GM18505 (cell line): ENCODE results near the gene HM13.
"Not testable (repeated sequence)": the region's sequence is repeated elsewhere in the genome, so short reads cannot be mapped to it uniquely, and the experiment has no call there.

Experiments
- ATAC-seq: cut with Tn5 transposase; IDR thresholded peaks from one replicate; pipeline ENCODE4 v1.9.1; 2021; ENCODE audit not compliant: unreplicated experiment
- POLR2A ChIP-seq: IDR thresholded peaks from 4 replicates; pipeline ENCODE4 v1.6.1; 2011; ENCODE audit warnings: borderline replicate concordance; ENCODE audit not compliant: insufficient read depth, insufficient read length; ENCODE audit errors: extremely low read depth

Gene HM13

DNA sequence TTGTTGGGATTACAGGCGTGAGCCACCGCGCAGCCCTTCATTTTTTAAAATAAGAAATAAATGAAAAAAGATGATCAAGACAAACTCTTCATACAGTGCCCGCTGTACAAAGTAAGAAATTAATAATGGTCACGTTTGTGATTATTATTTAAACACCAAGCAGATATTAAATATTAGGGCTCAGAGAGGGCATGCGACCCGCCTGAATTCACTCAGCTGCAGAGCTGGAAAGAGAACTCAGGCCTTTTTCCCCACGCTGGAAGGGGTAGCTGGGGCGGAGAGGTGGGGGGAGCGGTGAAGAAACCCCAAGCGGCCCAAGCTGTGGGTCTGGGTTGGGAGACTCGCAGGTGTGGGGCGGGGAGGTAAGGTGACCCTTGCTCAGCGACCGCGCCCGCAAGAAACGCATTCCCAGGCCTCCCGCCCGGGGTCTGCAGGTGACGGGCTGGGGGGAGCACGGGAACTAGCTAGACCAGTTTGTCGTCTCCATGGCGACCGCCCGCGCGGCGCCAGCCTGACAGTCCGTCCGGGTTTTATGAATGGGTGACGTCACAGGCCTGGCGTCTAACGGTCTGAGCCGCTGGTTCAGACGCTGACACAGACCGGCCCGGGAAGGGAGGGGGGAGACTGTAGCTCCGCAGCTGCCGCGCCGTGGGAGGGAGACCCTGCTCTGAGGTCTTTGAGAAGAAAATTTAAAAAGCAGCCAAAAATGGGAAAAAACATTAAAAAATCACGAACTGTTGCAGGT, 89.8 kb downstream of the HM13 start:
- peak; percentile 38 for ATAC-seq
- TF ChIP-seq POLR2A = no peak

DNA sequence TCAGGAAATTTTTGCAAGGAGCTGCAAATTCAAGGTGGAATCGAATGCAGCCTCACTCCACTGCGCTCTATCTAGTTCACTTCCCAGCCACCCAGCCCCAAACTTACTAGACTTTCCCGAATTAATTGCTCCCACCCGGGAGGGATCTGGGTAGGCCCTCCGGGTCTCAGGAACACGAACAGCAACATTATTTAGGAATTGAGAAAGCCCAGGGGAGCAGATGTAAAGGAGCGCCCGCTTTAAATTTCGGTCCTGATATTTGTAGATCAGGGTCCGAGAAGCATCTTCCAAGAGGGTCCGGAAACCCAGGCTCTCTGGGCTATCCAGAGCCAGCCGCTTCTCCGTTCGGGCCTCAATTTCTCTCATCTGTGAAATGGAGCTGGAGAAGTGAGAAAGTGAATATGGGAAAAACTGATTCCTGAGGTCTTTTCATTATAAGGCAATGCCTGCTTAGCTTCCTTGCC, 90.4 kb downstream of the HM13 start:
- TF ChIP-seq POLR2A = no peak
- ATAC-seq = no peak

DNA sequence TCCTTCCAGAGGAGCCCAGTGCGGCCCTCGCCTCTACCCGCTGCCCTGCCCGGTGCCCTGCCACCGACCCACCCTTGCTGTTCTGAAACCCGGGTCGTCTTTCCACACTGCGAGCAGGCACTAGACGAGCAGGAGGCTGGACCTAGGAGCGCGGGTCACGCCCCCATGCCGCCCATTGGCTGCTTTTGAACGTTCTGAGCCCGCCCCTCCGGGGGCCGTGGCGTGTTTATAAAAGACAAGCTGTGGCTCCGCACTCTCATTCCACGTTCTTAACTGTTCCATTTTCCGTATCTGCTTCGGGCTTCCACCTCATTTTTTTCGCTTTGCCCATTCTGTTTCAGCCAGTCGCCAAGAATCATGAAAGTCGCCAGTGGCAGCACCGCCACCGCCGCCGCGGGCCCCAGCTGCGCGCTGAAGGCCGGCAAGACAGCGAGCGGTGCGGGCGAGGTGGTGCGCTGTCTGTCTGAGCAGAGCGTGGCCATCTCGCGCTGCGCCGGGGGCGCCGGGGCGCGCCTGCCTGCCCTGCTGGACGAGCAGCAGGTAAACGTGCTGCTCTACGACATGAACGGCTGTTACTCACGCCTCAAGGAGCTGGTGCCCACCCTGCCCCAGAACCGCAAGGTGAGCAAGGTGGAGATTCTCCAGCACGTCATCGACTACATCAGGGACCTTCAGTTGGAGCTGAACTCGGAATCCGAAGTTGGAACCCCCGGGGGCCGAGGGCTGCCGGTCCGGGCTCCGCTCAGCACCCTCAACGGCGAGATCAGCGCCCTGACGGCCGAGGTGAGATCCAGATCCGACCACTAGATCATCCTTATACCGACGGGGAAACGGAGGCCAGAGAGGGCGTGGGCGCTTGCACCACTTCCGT, 91.0 kb downstream of the HM13 start, which contains the start of gene ID1:
TSS of gene ID1 (plus strand) at position 259 of the 871 bp plus-strand sequence. CDS start at position 358, 99 bp downstream.
- TF ChIP-seq POLR2A = no peak
- ATAC-seq = peak; percentile 84

DNA sequence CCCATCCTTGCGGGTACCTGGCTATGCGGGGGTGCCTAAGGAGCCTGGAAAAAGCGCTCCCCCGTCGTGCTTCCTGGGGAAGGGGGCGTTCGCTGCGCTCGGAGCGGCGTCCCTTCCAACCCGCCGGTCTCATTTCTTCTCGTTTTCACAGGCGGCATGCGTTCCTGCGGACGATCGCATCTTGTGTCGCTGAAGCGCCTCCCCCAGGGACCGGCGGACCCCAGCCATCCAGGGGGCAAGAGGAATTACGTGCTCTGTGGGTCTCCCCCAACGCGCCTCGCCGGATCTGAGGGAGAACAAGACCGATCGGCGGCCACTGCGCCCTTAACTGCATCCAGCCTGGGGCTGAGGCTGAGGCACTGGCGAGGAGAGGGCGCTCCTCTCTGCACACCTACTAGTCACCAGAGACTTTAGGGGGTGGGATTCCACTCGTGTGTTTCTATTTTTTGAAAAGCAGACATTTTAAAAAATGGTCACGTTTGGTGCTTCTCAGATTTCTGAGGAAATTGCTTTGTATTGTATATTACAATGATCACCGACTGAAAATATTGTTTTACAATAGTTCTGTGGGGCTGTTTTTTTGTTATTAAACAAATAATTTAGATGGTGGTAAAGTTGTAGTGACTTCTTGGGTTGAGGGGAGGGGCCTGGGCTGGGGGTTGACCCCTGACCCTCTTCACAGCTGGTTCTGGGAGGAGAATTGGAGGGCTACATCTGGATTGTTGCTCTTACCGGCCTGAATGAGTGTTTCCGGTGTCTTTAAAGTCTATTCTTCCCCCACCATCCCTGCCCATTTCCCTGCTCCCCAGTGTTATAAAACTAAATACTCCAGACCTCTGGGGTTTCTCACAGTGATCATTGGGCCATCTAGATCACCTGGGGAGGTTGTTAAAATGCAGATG, 91.9 kb downstream of the HM13 start:
- TF ChIP-seq POLR2A = no peak
- no peak for ATAC-seq

DNA sequence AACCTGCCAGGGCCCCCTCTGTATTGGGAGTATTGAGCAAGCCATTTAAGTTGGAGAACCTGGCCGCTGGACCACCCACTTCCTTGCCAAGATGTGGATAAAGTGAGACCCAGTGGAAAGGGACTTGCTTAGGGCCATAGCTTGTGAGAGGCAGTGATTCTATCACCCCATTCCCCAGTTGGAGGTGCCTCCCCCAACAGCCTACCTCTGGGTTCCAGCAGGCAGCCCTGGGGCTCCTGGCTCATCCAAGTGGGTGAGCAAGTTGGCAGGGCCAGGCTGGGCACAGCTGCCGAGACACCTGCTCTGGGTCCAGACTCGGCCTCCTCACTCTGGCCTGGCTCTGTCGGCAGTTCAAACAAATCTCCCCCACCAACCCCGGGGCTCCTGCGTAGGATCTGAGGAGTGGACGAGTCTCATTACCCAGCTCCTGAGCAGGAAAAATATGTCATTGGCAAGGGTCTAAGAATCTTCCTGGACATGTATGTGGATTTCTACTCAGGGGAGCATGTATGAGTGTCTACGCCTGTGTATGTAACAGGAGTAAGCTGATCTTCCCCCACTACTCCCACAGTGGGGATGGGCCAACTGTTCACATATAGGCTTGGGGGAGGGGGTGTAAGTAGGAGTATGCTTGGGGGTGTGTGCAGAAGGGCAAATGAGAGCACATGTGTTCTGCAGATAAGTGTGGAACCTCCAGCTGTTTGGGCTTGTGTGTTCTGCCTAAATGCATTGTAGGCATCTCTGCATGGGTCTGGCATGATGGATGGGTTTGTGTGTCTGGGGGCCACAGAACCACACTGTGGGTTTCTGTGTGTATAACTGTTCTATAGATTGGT, 92.8 kb downstream of the HM13 start:
- no peak for TF ChIP-seq POLR2A

DNA sequence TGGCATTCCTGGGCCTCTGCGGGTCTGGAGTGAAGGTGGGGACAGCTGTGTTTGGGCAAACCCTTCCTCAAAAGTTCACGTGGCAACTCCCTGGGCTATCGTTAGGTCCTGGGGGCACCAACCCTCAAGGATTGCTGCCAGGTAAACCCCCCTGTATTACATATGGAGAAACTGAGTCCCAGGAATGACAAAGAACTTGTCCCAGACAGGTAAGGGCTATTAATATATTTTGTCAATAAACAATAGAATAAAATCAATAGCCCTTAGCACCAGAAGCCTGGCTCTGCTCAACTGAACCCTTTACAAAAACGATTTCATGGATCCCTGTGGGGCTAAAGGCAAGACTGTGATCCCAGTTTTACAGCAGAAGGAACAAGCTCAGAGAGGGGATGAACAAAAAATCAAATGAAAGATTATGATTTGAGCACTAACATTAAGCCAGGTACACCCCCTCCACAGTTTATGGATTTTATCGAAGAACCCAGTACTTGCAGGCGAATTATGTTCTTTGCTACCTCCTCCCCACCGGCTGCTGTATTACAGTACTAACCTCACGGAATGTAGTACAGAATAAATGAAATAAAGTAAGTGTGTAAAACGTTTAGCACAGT, 93.5 kb downstream of the HM13 start:
- no peak for ATAC-seq
- no peak for TF ChIP-seq POLR2A

More for the DNA sequence above, 92.8 kb downstream of the HM13 start:
- no peak for ATAC-seq

DNA sequence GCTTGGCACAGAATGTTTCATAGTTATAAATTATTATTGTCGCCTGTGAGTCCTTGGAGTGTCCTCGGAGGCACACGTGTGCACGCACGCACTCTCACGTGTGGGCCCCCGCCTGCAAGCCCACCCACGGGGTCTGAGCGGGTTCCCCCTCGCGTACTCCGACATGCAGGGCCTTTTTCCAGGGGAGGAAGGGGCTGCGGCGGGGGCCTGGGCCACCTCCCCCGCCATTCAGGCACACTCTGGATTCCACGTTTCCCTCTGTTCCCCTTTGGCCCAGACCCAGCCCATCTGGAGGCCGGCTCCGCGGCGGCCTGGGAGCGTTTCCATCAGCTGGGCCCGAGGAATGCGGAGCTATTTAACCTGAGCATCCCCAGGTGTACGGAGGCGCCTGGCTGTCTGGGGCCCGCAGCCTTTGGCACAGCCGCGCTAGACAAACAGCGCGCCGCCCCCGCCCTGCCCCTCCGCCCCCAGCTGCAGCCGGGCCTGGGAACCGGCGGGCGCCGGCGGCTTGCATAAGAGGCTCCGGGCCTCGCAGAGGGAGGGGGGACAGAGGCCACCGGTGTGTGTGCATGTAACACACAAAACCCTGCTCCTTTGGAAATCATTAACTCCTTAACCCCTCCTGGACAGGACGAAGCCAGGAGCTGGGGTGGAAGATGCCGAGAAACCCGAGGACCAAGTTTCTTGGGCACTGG, 94.2 kb downstream of the HM13 start:
- TF ChIP-seq POLR2A = no peak
- no peak for ATAC-seq

DNA sequence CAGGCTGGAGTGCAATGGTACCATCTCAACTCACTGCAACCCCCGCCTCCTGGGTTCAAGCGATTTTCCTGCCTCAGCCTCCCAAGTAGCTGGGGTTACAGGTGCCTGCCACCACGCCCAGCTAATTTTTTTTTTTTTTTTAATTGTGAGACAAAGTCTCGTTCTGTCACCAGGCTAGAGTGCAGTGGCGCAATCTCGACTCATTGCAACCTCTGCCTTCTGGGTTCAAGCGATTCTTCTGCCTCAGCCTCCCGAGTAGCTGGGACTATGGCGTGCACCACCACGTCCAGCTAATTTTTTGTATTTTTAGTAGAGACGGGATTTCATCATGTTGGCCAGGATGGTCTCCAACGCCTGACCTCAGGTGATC, 98.0 kb downstream of the HM13 start:
- ATAC-seq = not testable (repeated sequence)

DNA sequence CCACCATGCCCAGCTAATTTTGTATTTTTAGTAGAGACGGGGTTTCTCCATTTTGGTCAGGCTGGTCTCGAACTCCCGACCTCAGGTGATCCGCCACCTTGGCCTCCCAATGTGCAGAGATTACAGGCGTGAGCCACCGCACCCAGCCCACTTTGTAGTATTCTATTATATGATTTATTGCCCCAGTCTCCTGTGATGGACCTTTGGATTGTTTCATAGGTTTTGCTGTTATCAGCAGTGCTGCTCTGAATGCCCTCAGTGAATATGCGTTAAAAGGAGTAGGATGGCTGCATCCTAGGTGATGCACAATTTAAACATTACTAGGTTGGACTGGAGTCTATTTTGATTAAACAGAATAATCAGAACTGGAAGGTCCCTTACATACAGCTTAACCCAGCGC, 101.2 kb downstream of the HM13 start:
- TF ChIP-seq POLR2A = no peak
- ATAC-seq = no peak

DNA sequence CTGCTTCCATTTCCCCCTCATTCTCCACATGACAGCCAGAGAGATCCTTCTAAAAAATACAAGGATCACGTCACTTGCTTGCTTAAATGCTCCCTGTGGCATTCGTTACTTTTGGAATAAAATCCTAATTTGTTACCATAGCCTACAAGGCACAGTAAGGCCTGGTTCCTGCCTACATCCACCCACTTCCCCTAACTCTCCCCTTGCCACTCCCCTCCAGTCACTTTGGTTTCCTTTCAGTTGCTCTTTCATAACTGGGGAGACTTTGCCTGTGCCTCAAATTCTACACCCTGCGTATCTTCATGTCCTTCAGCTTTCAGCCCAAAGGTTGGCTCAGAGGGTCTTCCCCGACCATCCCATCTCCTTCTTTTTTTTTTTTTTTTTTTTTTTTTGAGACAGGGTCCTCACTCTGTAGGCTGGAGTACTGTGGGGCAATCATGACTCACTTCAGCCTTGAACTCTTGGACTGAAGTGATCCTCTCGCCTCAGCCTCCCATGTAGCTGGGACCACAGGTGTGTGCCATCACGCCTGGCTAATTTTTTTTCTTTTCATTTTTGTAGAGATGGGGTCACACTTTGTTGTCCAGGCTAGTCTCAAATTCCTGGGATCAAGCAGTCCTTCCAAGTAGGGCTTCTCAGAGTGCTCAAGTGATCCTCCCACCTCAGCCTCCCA, 103.3 kb downstream of the HM13 start:
- ATAC-seq = no peak
- TF ChIP-seq POLR2A = no peak
